Gastrocnemius medialis (tissue), 4 donors: Measurements from ENCODE around the gene CERS6. TPM values are rescaled to one million over a fixed set of nuclear protein-coding genes. Genes with fewer than 3 reads are reported as not detected.

Source experiments
- ATAC-seq, 2 donors: fragments of 150-250 bp; one replicate each; pipeline ENCODE4 v1.9.1; 2016
- DNase-seq, 2 donors: peaks; one replicate each; pipeline ENCODE4 v3.0.0-alpha.2; 2019
- H3K27ac ChIP-seq, 4 donors: fragments of 200-600 bp; sonication (generic); 1 replicate in 1 of 4; 2 replicates in 3 of 4; pipeline ENCODE4 v1.5.1; 2016 to 2018; ENCODE audit warnings: mild to moderate bottlenecking in 2 of 4, moderate library complexity in 1 of 4
- H3K27me3 ChIP-seq, 3 donors: fragments of 200-600 bp; sonication (generic) in 2 of 3; 1 replicate in 1 of 3; 2 replicates in 2 of 3; pipeline versions ENCODE4 v1.5.1 to v1.6.0; 2016 to 2019; ENCODE audit warnings: mild to moderate bottlenecking in 1 of 3, moderate library complexity in 1 of 3
- H3K36me3 ChIP-seq, 2 donors: fragments of 200-600 bp; sonication (generic) in 1 of 2; one replicate each; pipeline ENCODE4 v1.5.1; 2017 to 2018
- H3K4me1 ChIP-seq, 2 donors: fragments of 200-600 bp; sonication (generic) in 1 of 2; one replicate each; pipeline ENCODE4 v1.5.1; 2016 to 2017; ENCODE audit warnings: mild to moderate bottlenecking in 2 of 2
- H3K4me3 ChIP-seq, 4 donors: fragments of 200-600 bp; sonication (generic) in 3 of 4; 1 replicate in 1 of 4; 2 replicates in 3 of 4; pipeline ENCODE4 v1.5.1; 2016 to 2019; ENCODE audit warnings: mild to moderate bottlenecking in 2 of 4
- H3K9me3 ChIP-seq, 3 donors: fragments of 200-600 bp; sonication (generic) in 2 of 3; 1 replicate in 1 of 3; 2 replicates in 2 of 3; pipeline ENCODE4 v1.5.1; 2016 to 2019
- POLR2A ChIP-seq, 2 donors: fragments of 450-650 bp; IDR thresholded peaks; one replicate each; pipeline ENCODE4 v1.6.1; 2017; ENCODE audit warnings: antibody characterized with exemption in 2 of 2, mild to moderate bottlenecking in 2 of 2, moderate library complexity in 2 of 2
- in situ Hi-C, 4 donors: fragments of 200-750 bp; cut with MboI; loops; one replicate each; pipeline versions ENCODE4 v1.15.0 to v1.8.0; 2017; ENCODE audit warnings: low sequenced_read_pairs in 4 of 4
- intact Hi-C: fragments of 100-400 bp; cut with DNase I; formaldehyde crosslinking; loops from one replicate; pipeline ENCODE4 v1.15.1; 2023; ENCODE audit warnings: low total_unique reads
- total RNA-seq, 4 donors: library from RNA; depleted of rRNA; stranded (reverse); fragments of >200 nt; gene quantifications; one replicate each; pipeline versions ENCODE4 v1.1.0 to v1.2.3, GENCODE V29; 2016
- TF ChIP-seq, protein P1 (sequence below), 5 experiments: fragments of 450-650 bp in 3 of 5; fragments of 200-600 bp in 2 of 5; sonication (generic) in 2 of 5; IDR thresholded peaks in 4 of 5; conservative IDR thresholded peaks in 1 of 5; 1 replicate in 4 of 5; 2 replicates in 1 of 5; pipeline ENCODE4 v1.5.1; 2016 to 2019; ENCODE audit warnings: antibody characterized with exemption in 5 of 5, mild to moderate bottlenecking in 3 of 5, moderate library complexity in 3 of 5

CERS6 gene
- total RNA-seq, 4 donors from 2014 or later: 11.9 to 18.0 (median 14.7) TPM

DNA sequence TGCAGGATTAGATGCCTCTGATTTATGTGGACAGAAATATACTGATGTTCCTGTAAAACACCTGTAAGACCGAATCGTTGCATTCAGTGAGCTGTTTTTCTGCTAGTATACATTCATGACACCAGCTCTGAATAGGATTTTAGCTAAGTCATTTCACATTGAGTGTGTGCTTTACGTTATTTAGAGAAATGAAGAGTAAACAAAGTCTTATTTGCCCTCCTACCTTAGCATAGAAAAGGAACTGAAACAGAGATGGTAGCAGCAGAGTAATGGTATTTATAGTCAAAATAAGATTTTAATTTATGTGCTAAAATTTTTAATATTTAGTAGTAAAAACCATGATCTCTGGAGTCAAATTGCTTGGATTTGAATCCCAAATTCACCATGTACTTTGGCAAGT lies 168.0 kb downstream of the CERS6 start:
- intact Hi-C loops: no loop called here
- DNase-seq (no peak), ATAC-seq (no peak)
- no peaks in the 10 kb centered on the region for H3K27me3 ChIP-seq
- H3K4me1 ChIP-seq: peaks cover 0 to 4% of the 10 kb centered on the region in 2 donors
- no peaks in the 10 kb centered on the region for H3K9me3 ChIP-seq
- no peak overlapping the region for H3K27ac ChIP-seq
- H3K4me3 ChIP-seq: no peak overlapping the region
- H3K36me3 ChIP-seq: no peaks in the 10 kb centered on the region
- in situ Hi-C loops: no loop called here
- TF ChIP-seq, protein P1, sequence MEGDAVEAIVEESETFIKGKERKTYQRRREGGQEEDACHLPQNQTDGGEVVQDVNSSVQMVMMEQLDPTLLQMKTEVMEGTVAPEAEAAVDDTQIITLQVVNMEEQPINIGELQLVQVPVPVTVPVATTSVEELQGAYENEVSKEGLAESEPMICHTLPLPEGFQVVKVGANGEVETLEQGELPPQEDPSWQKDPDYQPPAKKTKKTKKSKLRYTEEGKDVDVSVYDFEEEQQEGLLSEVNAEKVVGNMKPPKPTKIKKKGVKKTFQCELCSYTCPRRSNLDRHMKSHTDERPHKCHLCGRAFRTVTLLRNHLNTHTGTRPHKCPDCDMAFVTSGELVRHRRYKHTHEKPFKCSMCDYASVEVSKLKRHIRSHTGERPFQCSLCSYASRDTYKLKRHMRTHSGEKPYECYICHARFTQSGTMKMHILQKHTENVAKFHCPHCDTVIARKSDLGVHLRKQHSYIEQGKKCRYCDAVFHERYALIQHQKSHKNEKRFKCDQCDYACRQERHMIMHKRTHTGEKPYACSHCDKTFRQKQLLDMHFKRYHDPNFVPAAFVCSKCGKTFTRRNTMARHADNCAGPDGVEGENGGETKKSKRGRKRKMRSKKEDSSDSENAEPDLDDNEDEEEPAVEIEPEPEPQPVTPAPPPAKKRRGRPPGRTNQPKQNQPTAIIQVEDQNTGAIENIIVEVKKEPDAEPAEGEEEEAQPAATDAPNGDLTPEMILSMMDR (IDR thresholded peaks at IDR 0.05 in 4 of 5, conservative IDR thresholded peaks at IDR 0.05 in 1 of 5): no peak
- no peak for TF ChIP-seq POLR2A (IDR thresholded peaks at IDR 0.05)

DNA sequence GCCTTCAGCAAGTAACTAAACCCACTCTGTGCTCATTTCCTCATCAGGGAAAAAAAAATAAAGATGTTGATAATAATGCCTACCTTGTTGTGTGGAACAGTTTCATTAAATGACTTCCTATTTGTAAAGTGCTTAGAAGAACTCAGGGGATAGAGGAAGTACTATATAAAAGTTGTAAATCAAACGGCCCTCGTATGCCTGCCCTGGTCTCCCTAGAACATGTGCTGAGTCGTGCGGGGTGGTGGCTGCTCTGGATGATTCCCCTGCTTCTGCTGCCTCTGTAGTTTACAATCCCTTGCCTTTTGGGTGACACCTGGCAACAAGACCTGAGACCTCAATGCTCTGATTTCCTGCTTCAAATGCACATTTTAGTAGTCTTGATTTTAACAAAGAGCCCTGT lies 170.0 kb downstream of the CERS6 start:
- TF ChIP-seq POLR2A (IDR thresholded peaks at IDR 0.05): no peak
- TF ChIP-seq, protein P1 (IDR thresholded peaks at IDR 0.05 in 4 of 5, conservative IDR thresholded peaks at IDR 0.05 in 1 of 5): no peak
- Histone ChIP-seq H3K27me3 (no peaks in the 10 kb centered on the region), H3K9me3 (no peaks in the 10 kb centered on the region), H3K4me1 (peaks cover 0 to 4% of the 10 kb centered on the region in 2 donors), H3K36me3 (no peaks in the 10 kb centered on the region), H3K27ac (no peak overlapping the region), H3K4me3 (no peak overlapping the region)
- DNase-seq: no peak
- intact Hi-C loops: no loop called here
- in situ Hi-C loops: no loop called here
- ATAC-seq: no peak

DNA sequence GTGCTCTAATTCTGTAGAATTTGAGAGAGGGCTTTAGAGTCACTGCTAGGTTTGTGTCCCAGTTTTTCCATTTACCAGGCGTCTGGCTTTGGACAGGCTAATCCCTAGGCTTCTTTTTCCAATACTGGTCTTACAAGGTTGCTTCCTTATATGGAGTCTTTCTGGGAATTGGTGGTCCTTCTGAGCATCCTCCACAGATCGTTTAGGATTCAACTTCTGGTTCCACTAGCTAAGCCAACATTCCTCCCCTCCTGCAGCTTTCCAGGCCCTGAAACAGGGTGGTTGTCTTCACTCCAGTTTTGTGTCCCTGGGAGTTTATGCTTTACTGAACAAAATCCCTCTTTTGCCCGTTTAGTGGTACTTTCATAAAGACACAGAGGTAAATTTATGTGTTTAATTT lies 170.6 kb downstream of the CERS6 start:
- no peaks in the 10 kb centered on the region for H3K36me3 ChIP-seq
- H3K27ac ChIP-seq: no peak overlapping the region
- DNase-seq (no peak), ATAC-seq (no peak)
- no peak overlapping the region for H3K4me3 ChIP-seq
- peaks cover 0 to 4% of the 10 kb centered on the region in 2 donors for H3K4me1 ChIP-seq
- intact Hi-C loops: no loop called here
- no peaks in the 10 kb centered on the region for H3K9me3 ChIP-seq
- in situ Hi-C loops: no loop called here
- no peaks in the 10 kb centered on the region for H3K27me3 ChIP-seq
- no peak for TF ChIP-seq POLR2A (IDR thresholded peaks at IDR 0.05)
- TF ChIP-seq, protein P1 (IDR thresholded peaks at IDR 0.05 in 4 of 5, conservative IDR thresholded peaks at IDR 0.05 in 1 of 5): no peak

DNA sequence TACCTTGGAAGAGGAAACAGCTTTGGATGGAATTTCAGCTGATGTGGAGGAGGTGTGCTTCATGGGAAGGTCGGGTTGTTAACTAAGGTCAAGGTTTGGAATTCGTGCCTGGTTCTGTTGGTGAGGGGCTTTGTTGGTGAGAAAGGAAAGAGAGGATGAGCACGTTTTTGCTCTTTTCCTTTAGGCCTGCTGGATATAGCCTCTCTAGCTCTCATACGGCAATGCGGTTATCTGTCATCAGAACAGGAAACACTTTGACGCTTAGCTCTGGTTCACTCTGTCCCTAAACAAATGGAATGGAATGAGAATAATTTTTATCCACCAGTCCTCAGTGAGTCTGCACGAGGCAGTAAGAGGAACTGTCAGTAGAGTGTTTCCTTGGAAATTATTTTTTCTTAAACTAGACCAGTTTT lies 176.6 kb downstream of the CERS6 start:
- no peaks in the 10 kb centered on the region for H3K9me3 ChIP-seq
- no peak for DNase-seq
- no peaks in the 10 kb centered on the region for H3K36me3 ChIP-seq
- intact Hi-C loops: no loop called here
- peak; percentile 85 to 91 for ATAC-seq
- in situ Hi-C loops: no loop called here
- TF ChIP-seq, protein P1 (IDR thresholded peaks at IDR 0.05 in 4 of 5, conservative IDR thresholded peaks at IDR 0.05 in 1 of 5): no peak
- TF ChIP-seq POLR2A (IDR thresholded peaks at IDR 0.05): no peak
- no peaks in the 10 kb centered on the region for H3K27me3 ChIP-seq
- peak overlapping the region; percentile 51 to 79 (median 77) for H3K27ac ChIP-seq
- H3K4me3 ChIP-seq: peak overlapping the region in 2 of 4 donors; percentile 16 to 25
- peaks cover 29 to 38% of the 10 kb centered on the region in 2 donors for H3K4me1 ChIP-seq

DNA sequence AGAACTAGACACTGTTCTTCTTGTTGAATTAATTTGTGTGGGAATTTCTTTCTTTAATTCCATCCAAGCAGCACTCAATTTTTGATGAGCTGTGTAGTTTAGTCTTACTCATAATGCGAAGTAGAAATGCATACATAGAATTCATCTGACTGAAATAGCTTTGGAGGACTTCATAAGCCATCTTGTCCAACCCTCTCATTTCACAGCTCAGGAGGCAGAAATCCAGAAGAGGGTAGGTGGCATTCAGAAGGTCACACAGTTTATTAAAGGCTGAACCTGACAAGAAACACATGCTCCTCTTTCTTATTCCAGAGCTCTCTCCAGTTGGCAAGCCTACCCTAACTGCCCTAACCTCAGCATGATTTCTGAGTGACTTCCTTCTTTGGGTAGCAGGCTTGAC lies 177.1 kb downstream of the CERS6 start:
- DNase-seq (peak in 1 of 2 donors; percentile 30), ATAC-seq (peak; percentile 62 to 80)
- intact Hi-C loops (no loop called here), in situ Hi-C loops (no loop called here)
- peak overlapping the region; percentile 51 to 79 (median 77) for H3K27ac ChIP-seq
- no peaks in the 10 kb centered on the region for H3K36me3 ChIP-seq
- H3K4me3 ChIP-seq: no peak overlapping the region
- no peaks in the 10 kb centered on the region for H3K27me3 ChIP-seq
- peaks cover 29 to 38% of the 10 kb centered on the region in 2 donors for H3K4me1 ChIP-seq
- no peaks in the 10 kb centered on the region for H3K9me3 ChIP-seq
- TF ChIP-seq POLR2A (IDR thresholded peaks at IDR 0.05): no peak
- TF ChIP-seq, protein P1 (IDR thresholded peaks at IDR 0.05 in 4 of 5, conservative IDR thresholded peaks at IDR 0.05 in 1 of 5): no peak
